Parathyroid adenoma (tissue), 2 donors: ENCODE measurements around the gene KAZN.

Source experiments
- H2AFZ ChIP-seq: fragments of 300-600 bp; sonication (generic); one replicate; pipeline ENCODE4 v1.7.0; 2017; ENCODE audit warnings: antibody characterized with exemption, mild to moderate bottlenecking
- H3K27ac ChIP-seq: fragments of 300-600 bp; sonication (generic); one replicate; pipeline ENCODE4 v1.7.0; 2017
- H3K27me3 ChIP-seq: fragments of 300-600 bp; sonication (generic); one replicate; pipeline ENCODE4 v1.7.0; 2017; ENCODE audit warnings: low read length; ENCODE audit not compliant: control insufficient read depth, insufficient read depth
- H3K36me3 ChIP-seq: fragments of 300-600 bp; sonication (generic); one replicate; pipeline ENCODE4 v1.7.0; 2017; ENCODE audit warnings: low read length; ENCODE audit not compliant: control insufficient read depth, insufficient read depth
- H3K4me1 ChIP-seq: fragments of 300-600 bp; sonication (generic); one replicate; pipeline ENCODE4 v1.7.0; 2017; ENCODE audit warnings: control low read depth
- H3K4me2 ChIP-seq: fragments of 300-600 bp; sonication (generic); one replicate; pipeline ENCODE4 v1.7.0; 2017; ENCODE audit warnings: low read length
- H3K4me3 ChIP-seq: fragments of 300-600 bp; sonication (generic); one replicate; pipeline ENCODE4 v1.7.0; 2017; ENCODE audit warnings: low read depth, low read length
- H3K79me2 ChIP-seq: fragments of 300-600 bp; sonication (generic); one replicate; pipeline ENCODE4 v1.7.0; 2017; ENCODE audit warnings: control low read depth
- H3K9ac ChIP-seq: fragments of 300-600 bp; sonication (generic); one replicate; pipeline ENCODE4 v1.7.0; 2017; ENCODE audit warnings: mild to moderate bottlenecking
- H3K9me3 ChIP-seq: fragments of 300-600 bp; sonication (generic); one replicate; pipeline ENCODE4 v1.7.0; 2017; ENCODE audit warnings: low read length; ENCODE audit not compliant: control insufficient read depth
- TF ChIP-seq, protein P1 (sequence below): fragments of 300-600 bp; sonication (generic); IDR thresholded peaks from one replicate; pipeline ENCODE4 v1.7.0; 2017; ENCODE audit warnings: antibody characterized with exemption, mild to moderate bottlenecking
- donor health status: primary hyperparathyroidism.

The KAZN gene

DNA sequence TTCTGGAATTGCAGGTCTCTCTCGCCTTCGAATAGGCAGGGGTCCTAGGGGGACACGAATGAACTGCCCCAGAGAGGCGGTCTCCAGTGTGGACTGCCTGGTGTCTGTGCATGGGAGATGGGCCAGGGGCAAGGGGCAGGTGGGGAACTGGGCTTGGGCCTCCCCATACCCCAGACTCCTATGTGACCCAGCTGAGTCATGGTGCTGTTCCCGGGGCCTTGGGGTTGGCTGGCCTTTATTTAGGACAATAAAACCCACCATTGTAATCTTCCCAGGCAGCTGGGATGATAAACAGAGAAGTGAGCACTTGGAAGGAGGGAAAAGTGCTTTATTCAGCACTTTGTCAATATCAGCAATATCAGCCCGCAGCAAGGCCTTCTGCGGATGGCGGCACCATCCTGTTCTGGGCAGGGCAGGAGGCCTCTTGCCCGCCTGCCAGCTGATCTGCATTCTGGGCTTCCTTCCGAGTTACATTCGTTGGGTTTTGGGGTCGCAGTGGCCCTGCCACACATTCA, 346.0 kb downstream of the KAZN start:
- no peaks in the 10 kb centered on the region for H3K9me3 ChIP-seq
- H3K27ac ChIP-seq, result peak overlapping the region; percentile 98
- peak overlapping the region; percentile 17 for H2AFZ ChIP-seq
- peaks cover 9% of the 10 kb centered on the region for H3K79me2 ChIP-seq
- H3K27me3 ChIP-seq, result no peaks in the 10 kb centered on the region
- no peak overlapping the region for H3K9ac ChIP-seq
- no peaks in the 10 kb centered on the region for H3K36me3 ChIP-seq
- peak overlapping the region; percentile 67 for H3K4me2 ChIP-seq
- H3K4me3 ChIP-seq, result no peak overlapping the region
- H3K4me1 ChIP-seq, result peaks cover 51% of the 10 kb centered on the region
- TF ChIP-seq, protein P1, sequence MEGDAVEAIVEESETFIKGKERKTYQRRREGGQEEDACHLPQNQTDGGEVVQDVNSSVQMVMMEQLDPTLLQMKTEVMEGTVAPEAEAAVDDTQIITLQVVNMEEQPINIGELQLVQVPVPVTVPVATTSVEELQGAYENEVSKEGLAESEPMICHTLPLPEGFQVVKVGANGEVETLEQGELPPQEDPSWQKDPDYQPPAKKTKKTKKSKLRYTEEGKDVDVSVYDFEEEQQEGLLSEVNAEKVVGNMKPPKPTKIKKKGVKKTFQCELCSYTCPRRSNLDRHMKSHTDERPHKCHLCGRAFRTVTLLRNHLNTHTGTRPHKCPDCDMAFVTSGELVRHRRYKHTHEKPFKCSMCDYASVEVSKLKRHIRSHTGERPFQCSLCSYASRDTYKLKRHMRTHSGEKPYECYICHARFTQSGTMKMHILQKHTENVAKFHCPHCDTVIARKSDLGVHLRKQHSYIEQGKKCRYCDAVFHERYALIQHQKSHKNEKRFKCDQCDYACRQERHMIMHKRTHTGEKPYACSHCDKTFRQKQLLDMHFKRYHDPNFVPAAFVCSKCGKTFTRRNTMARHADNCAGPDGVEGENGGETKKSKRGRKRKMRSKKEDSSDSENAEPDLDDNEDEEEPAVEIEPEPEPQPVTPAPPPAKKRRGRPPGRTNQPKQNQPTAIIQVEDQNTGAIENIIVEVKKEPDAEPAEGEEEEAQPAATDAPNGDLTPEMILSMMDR, result no peak

DNA sequence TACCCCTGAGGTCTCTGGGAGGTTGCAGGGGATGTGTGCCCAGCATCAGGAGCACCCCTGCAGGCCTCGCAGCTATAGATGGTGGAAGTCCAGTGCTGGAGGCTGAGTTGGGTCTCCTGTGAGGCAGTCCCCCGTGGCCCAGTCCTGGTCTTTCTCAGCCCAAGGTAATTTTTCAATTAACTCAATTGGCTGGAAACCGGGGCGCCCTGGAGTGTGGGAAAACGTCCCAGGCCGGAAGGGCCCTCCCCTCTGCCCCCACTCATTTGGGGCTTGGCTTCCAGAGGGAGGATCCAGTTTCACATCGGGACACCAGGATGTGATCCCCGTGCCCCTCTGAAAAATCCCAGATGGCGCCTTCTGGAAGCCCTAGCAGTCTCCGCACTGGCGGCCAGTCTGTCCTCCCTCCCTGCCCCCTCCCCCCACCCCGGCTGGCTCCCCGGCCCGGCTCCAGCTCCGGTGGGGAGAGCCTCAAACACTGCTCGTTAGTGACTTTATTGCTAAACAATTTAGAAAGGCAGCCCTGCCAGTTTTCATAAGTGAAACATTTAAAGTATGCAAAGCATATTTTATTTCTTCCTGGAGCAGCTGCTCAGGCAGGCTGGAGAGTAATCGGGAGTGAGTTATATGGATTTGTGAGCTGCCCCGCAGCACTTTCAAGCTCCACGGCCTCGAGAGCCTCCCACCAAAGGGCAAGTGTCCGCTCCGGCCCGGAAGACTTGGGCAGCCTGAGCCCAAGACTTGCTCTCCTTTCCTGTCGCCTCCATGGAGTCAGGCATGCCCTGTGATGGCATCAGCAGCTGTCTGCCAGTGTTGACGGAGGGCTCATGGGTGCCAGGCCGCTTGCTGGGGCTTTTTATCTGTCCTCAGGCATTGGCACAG, 346.9 kb downstream of the KAZN start:
- Histone ChIP-seq H2AFZ (peak overlapping the region; percentile 17), H3K4me3 (no peak overlapping the region), H3K4me2 (peak overlapping the region; percentile 67), H3K36me3 (no peaks in the 10 kb centered on the region), H3K27me3 (no peaks in the 10 kb centered on the region), H3K4me1 (peaks cover 54% of the 10 kb centered on the region), H3K79me2 (peaks cover 2% of the 10 kb centered on the region), H3K9ac (no peak overlapping the region), H3K9me3 (no peaks in the 10 kb centered on the region), H3K27ac (peak overlapping the region; percentile 98)
- TF ChIP-seq, protein P1, result no peak

DNA sequence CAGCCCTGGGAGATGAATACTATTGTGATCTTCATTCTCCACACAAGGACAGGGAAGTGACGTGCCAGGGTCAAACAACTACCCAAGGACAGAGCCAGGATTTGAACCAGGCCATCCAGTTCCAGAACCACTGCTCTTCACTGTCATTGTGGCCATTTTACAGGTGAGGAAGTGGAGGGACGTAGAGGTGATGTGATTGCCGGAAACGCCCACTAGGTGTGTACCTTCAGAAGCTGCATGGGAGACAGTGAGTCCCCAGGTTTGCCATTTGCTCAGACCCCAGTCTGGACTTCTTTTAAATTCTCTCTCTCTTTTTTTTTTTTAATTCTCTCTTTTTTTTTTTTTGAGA, 347.5 kb downstream of the KAZN start:
- Histone ChIP-seq H3K4me1 (peaks cover 54% of the 10 kb centered on the region), H3K9ac (no peak overlapping the region), H3K36me3 (no peaks in the 10 kb centered on the region), H3K27me3 (no peaks in the 10 kb centered on the region), H2AFZ (no peak overlapping the region), H3K9me3 (no peaks in the 10 kb centered on the region), H3K4me3 (no peak overlapping the region), H3K79me2 (no peaks in the 10 kb centered on the region), H3K27ac (peak overlapping the region; percentile 98), H3K4me2 (no peak overlapping the region)
- TF ChIP-seq, protein P1, result no peak

DNA sequence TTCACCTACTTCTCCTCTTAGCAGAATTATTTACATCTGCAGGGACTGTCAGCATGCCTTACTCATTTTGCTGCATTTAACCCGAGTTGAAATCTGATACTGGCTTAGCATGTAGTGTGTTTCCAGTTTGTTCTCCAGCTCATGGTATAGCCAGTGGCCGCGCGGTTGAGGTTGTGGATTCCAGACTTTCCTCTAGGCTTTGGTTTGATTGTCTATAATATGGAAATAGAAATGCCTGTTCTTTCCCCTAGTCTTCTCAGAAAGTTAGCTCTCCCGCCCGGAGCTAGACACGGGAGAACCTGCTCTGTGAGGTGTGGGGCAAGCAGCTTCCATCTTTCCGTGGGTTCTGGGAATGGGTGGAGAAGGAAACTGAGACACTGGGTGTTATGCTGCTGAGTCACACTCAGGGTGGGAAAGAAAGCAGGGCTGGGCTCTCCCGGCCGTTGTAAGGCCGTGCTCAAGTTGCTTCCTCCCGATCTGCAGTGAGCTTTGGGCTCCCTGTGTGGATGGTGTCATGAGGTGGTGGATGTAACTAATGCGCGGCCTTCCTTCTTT, 348.3 kb downstream of the KAZN start:
- Histone ChIP-seq H3K4me3 (no peak overlapping the region), H3K4me1 (peaks cover 50% of the 10 kb centered on the region), H3K27me3 (no peaks in the 10 kb centered on the region), H3K27ac (peak overlapping the region; percentile 98), H3K4me2 (no peak overlapping the region), H3K36me3 (no peaks in the 10 kb centered on the region), H3K9ac (no peak overlapping the region), H3K9me3 (no peaks in the 10 kb centered on the region), H3K79me2 (no peaks in the 10 kb centered on the region), H2AFZ (no peak overlapping the region)
- TF ChIP-seq, protein P1, result no peak
